ENCODE data around the gene NAA16.

The NAA16 gene

GRCh38 chr13:41361491-41361890, 50.4 kb downstream of the NAA16 start:
- no peak for DNase-seq

DNA sequence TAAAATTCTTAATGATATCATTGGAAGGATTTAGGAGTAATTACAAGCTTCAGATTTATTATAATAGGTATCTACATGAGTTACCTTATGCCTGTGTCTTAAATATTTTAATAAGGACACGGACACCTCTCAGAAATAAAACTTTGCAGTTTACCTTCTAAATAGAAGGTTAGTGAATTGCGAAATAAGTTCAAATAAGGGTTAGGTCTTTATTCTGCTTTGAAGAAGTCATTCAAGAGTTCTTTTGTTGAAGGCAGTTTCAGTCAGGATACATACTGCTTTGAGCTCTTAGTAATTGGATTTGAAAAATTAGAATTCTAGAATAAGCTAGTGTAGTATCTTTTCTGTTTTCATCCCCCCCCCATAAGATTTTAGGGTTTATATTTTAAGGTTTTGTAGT, 53.0 kb downstream of the NAA16 start:
- DNase-seq: no peak

DNA sequence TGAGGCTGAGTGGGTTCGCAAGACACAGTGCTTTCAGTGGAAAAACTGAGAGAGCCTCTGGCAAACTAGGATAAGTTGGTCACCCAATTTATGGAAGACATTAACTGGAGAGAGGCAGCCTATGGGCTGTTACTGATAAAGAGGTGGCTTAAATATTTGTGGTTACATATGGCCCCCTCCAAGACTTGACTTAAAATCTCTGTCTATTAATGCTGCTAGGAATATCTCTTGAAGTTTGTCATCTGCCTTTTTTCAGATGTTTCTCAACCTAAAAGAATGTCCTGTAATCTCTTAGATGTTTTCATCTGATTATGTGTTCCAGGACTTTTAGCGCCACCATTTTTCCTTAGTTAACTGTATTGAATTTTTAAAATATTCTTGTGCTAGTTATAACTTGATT, 54.6 kb downstream of the NAA16 start:
- no peak for DNase-seq

DNA sequence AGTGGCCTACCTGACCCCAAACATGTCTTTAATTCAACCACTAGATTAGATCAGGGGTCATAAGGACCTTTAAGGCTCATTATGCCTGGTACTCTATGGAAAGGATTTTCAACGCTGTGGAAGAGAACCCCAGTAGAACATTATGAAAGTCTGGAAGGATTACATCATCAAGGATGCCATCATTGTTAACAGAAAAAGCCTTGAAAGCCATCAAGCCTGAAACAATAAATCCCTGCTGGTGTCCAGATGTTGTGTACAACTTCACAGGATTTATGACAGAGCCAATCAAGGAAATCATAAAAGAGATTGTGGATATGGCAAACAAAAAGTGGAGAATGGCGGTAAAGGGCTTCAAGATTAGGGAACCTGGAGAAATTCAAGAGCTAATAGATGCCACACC, 59.7 kb downstream of the NAA16 start:
- DNase-seq: no peak

GRCh38 chr13:41377446-41377845, 66.4 kb downstream of the NAA16 start:
- no peak for DNase-seq

DNA sequence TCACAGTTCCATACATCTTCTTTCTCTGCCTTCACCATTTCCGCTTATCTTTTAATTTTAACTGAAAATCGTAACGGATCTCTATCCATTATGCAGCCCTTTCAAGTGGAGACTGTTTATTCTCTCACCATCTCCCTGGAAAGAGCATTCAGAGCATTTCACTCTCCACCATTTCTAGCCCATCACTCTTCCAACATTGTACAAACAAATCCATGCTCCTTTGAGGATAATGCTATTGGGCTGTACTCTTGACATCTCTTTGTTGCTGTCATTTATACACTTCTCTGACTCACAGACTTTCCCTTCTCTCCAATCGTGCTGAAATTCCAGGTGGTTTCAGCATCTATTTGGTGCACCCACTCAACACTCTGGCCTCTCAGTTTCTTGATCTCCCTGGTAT, 71.4 kb downstream of the NAA16 start:
- no peak for DNase-seq

- no peak for DNase-seq
Observed at GRCh38 chr13:41383386-41383785, 72.3 kb downstream of the NAA16 start.

DNA sequence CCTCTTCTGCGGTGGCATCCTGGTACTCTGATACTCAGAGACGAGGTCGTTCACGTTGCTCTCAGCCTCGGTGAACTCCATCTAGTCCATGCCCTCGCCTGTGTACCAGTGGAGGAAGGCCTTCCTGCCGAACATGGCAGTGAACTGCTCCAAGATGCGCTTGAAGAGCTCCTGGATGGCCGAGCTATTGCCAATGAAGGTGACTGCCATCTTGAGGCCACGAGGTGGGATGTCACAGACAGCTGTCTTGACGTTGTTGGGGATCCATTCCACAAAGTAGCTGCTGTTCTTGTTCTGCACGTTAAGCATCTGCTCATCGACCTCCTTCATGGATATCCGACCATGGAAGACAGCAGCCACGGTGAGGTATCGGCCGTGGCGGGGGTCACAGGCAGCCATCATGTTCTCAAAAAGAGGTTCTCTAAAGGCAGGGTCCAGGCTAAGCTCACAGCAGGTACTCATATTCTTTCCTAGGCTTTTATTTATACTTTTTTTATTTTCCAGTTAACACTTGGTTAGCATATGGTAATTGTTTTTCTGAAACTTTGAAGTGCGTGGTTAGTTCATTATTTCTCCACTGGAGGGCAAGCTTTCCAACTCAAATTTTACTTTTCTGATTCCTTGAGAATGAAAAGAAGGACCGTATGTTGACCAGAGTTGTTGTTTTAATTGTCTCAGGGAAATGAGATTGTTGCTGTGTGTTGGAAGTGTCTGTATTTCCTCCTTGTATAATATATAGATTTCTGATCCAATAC, 73.9 kb downstream of the NAA16 start:
- no peak for DNase-seq

DNA sequence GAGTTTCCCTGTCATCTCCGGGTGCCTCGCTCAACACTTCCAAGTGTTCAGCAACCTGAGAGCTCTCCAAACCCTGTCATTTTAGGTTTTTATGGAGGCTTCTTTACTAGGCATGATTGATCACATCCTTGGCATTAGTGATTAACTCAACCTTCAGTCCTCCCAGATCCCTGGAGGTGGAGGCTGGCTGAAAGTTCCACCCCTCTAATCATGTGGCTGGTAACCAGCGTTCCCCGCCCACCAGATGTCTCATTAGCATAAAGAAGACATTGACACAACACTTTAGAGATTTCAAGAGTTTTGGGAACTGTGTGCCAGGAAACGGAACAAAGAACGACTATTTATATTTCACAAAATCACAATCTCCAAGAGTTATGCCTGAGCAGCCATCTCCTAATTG, 75.1 kb downstream of the NAA16 start:
- DNase-seq: no peak

DNA sequence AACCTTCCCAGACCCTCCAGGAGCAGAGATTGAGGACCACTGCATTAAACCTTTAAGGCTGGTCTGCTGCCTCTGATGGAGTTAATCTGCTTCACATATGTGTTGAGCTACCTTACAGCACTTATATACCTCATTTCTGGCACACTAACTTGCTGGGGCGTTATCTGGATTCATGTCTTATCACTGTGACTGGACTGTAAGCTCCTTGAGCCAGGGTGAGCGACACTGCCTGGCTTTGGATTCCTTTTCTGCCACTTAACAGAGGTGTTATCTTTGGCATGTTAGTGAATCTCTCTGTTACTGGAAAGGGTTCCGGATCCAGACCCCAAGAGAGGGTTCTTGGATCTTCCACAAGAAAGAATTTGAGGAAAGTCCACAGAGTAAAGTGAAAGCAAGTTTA, 76.5 kb downstream of the NAA16 start:
- no peak for DNase-seq

- no peak for DNase-seq
Observed at GRCh38 chr13:41388143-41388881, 77.2 kb downstream of the NAA16 start.

DNA sequence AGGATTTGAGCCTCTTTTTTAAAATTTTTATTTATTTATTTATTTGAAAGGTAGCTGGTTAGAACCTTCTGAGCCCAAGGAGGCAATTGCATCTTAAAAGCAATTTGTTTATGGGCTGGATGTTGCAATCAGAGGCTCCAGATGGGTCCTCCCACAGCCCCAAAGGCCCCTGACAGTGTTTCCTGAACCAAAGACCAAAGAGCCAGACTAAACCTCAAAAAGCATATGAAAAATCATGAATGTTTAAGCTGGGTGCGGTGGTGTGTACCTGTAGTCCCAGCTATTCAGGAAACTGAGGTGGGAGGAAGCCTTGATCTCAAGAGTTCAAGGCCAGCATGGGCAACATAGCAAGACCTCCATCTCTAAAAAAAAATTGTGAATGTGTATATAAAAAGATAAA, 78.5 kb downstream of the NAA16 start:
- DNase-seq: no peak

DNA sequence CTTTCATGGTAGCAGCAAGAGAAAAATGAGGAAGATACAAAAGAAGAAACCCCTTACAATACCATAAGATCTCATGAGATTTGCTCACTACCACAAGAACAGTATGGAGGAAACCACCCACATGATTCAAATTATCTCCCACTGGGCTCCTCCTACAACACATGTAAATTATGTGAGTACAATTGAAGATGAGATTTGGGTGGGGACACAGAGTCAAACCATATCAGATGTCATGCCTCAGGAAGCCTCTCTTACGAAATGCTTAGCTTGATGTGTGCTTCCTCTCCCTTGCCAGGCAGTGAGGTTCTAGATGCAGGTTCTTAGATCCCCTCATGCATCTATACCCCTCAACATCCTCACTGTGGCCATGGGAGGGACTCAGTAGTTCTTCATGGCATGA, 83.1 kb downstream of the NAA16 start:
- DNase-seq: no peak

- DNase-seq: no peak
Observed at GRCh38 chr13:41398494-41399170, 87.6 kb downstream of the NAA16 start.

DNA sequence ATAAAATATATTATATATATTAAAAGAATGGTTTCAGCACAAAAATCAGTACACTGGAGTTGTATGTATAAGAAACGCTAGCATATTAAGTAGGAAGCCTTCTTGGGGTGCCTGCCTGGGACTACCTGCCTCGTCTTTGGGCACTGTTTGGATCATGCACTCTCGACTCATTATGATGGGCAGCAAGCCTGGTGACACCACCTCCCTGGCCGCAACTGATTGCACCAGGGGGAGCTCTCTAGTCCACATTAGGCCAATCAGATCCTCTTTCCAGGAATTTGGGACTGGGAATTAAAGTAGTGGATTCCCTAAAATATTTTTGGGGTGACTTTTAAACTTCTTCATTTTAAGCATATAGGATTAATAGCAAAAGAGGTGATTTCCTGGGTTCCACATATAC, 90.3 kb downstream of the NAA16 start:
- DNase-seq: no peak

- DNase-seq: no peak
Observed at GRCh38 chr13:41402691-41403511, 91.8 kb downstream of the NAA16 start.

DNA sequence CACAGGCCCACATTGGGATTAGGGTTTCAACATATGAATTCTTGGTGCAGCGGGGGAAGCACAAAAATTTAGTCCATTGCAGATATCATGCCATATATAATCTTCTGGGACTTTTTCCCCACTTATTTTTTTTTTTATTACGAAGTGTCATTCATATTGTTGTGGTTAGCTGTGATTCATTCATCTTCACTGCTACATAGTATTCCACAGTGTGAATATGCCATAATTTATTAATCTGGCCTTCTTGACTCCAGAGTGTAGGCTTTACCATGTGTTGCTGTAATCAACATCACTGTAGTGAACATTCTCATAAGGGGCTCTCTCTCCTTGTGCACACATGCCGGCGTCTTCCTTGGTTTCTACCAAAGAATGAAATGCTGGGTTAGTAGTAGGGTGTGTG, 92.9 kb downstream of the NAA16 start:
- DNase-seq: no peak

GRCh38 chr13:41405367-41405766, 94.3 kb downstream of the NAA16 start:
- no peak for DNase-seq

GRCh38 chr13:41407380-41407779, 96.3 kb downstream of the NAA16 start:
- DNase-seq: no peak

- DNase-seq: no peak
Observed at GRCh38 chr13:41408121-41408520, 97.1 kb downstream of the NAA16 start.

GRCh38 chr13:41408746-41409145, 97.7 kb downstream of the NAA16 start:
- no peak for DNase-seq

GRCh38 chr13:41409611-41410010, 98.5 kb downstream of the NAA16 start:
- DNase-seq: no peak

- DNase-seq: no peak
Observed at GRCh38 chr13:41411060-41411459, 100.0 kb downstream of the NAA16 start.

Measured in NCI-H2171 treated with DMSO at 0.1 percent for 48 hours (cell line).